ENCODE data around the gene PAQR3.
"Not testable (repeated sequence)": the region's sequence is repeated elsewhere in the genome, so short reads cannot be mapped to it uniquely, and the experiment has no call there.

PAQR3 gene

DNA sequence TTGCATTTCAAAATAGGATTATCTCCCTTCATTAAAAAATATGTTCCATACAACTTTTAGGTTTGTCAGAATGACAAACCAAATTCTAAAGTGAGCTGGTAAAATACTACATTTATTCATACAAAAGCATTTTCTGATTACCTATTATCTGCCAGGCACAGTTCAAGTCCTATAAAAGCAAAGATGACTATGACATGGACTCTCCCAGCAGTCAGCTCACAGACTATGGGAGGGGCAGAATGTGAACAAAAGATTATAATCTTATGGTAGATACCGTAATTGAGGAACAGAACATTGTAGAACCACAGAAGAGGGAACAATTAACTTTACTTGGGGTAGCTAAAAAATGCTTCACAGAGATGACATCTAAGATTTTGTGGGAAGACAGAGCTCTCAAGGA, 12.4 kb downstream of the PAQR3 start:
- no peak for DNase-seq

GRCh38 chr4:78923464-78924312, 15.6 kb downstream of the PAQR3 start:
- no peak for DNase-seq

DNA sequence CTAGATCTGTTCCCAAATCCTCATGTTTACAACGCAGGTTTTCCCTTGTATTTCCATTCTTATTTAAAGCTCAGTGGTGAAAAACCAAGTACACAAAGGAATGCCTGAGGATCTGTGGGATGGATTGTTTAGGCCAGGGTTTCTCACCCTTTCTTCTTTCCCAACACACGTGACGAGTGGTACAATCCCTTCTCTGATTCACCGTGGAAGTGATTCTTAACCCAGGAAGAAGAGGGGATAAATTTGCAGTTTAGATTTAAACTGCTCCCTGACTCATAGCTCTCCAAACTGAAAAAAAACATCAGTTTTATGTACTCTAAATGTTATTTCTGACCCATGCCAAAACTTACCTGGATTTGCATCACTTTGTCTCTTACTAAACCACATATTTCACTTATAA, 17.0 kb downstream of the PAQR3 start:
- no peak for DNase-seq

DNA sequence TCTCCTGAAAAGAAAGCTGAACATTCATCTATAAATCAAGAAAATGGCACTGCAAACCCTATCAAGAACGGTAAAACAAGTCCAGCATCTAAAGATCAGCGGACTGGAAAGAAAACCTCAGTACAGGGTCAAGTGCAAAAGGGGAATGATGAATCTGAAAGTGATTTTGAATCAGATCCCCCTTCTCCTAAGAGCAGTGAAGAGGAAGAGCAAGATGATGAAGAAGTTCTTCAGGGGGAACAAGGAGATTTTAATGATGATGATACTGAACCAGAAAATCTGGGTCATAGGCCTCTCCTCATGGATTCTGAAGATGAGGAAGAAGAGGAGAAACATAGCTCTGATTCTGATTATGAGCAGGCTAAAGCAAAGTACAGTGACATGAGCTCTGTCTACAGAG, 28.6 kb downstream of the PAQR3 start:
- DNase-seq = no peak

GRCh38 chr4:78908974-78909373, 30.3 kb downstream of the PAQR3 start:
- not testable (repeated sequence) for DNase-seq

DNA sequence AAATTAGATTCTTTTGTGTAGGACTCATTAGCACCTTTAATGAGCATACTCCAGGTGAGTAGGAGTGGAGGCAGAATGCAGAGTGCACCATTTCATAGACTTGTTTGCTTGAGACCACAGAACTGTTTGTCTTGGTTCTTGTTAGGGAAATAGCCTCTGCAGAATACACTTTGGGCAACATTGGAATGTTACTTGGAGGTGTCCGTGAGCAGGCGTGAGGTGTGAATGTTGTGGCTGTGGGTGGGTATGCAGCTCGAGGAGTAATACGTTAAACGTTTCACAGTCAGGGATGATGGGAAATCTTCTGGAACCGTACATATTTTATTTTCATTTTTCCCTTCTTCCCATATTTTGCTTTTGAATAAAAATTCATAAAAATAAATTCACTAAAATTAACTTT, 31.6 kb downstream of the PAQR3 start:
- DNase-seq = no peak

DNA sequence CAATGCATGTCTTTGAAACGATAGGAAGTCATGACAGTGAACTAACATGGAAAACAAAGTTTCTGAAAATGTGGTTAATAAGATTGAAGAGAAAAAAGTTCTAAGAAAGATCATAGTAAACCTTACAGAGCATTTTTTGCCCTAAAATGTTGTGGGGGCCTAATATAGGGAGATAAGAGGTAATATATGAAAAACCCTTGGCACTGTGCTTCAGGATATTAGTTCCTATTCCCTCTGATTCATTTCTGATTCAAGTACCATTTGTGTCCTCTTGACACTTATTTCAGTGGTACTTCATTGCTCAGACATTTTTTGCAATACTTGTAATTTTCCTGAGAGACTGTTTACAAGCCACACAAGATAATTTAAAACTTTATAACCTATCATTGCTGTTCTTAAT, 35.1 kb downstream of the PAQR3 start:
- DNase-seq = no peak

DNA sequence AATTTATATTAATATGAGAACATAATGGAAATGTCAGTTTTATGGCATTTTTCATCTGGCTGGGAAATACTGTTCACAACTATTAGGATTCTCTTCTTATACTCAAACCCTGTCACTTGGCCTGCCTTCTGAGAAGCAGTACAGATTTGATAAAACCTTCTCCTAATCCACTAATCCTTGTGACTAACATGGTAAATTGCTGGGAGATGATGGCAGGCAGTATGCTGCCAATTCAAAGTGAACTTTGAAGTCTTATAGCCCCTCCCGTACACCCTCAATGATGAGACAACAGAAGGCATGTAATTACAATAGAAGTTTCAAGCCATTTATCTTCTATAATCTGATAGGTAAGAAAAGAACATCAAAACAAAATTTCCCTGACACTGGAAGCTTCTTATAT, 36.9 kb downstream of the PAQR3 start:
- DNase-seq = no peak

DNA sequence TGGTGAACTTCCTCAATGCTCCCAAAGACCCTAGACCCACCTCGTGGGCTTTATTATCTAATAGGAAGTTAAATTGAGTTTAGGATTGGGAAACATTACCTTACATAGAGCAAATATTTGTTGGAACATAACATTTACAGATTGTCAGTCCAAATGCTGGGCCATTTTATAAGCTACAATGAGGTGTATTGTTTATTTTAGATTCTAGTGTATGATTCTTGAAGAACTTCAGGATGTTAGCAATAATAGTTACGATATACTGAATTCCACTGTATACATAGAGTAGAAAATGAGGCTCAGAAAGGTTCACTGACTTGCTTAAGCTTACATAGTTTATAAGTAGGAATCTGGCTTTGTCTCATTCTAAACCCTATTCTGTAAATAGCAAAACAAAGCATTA, 37.4 kb downstream of the PAQR3 start:
- DNase-seq = no peak

GRCh38 chr4:78899302-78899701, 39.9 kb downstream of the PAQR3 start:
- DNase-seq = no peak

DNA sequence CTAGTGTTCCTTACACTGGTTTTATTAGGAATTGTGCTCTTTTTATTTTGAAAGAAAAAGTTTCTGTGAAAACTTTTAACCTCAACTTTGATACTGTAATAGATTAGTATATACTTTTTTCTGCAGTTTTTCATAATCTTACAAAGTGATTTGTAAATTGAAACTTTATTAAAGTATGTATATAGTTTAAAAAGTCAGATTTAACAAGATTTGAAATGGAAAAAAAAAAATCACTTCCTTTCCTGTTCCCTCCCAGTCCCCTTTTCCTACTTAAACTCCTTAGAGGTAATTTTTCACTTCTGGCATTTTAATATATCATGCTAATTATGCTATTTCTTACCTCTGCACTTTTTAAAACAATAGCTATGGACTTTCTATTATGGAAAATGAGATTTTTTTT, 49.3 kb downstream of the PAQR3 start:
- DNase-seq = no peak

DNA sequence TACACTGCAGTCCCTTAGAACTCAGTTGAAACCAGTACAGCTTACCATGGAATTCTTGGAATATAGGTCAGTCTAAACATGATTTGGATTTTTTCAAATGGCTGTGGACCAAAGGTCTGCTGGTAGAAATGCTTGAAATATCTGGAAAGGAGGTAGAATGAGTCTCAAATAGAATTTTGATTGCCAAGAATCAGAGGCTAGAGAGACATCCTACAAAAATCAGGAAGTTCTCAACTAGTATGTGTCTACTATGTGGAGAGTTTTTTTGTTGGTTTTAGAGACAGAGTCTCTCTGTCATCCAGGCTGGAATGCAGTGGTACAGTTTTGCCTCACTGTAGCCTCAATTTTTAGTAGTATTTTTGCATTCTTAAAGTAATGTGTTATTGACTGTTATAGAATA, 53.6 kb downstream of the PAQR3 start:
- DNase-seq = no peak

DNA sequence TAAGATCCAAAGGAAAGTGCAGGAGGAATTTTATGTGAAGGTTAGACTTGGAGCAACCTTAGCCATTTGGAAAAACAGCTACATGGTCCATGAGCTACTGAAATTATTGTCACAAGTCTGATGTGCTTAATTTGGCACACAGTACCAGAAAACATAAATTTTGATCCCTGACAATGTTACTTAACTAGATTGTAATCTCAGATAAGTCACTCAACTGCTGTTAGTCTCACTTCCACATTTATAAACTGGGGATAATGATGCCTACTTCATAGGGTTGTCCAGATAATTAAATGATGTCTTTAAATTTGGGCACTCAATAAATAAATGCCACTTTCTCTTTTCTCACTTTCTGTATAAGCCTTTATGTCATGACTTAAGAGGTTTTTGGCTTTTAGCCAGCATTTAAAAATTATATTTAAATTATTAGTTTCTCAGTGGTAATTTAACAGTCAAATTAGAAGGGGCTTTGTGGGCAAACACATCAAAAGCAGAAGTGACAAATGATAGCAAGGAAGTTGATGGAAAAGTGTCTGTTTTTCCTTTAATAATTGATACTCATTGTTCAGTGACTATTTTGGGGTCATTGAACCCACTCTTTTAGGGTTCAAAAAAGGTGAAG, 58.3 kb downstream of the PAQR3 start:
- DNase-seq = no peak

DNA sequence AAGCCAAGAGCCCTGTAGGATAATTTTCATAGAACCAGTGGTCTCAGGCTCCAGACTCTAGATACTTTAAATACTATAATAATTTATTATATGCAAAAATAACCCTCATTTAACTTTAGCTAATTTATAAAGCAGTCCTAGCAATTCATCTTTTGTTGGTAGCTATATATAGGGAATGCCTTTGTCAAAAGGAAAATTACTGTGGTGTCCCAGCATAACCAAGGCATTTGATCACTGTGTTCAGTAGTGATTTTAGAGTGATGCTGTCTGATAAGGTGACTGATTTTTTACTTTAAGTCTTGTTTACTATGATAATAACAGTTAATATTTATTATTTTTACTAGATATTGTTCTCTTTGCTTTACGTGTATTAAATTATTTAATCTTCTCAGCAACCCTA, 61.2 kb downstream of the PAQR3 start:
- DNase-seq = no peak

DNA sequence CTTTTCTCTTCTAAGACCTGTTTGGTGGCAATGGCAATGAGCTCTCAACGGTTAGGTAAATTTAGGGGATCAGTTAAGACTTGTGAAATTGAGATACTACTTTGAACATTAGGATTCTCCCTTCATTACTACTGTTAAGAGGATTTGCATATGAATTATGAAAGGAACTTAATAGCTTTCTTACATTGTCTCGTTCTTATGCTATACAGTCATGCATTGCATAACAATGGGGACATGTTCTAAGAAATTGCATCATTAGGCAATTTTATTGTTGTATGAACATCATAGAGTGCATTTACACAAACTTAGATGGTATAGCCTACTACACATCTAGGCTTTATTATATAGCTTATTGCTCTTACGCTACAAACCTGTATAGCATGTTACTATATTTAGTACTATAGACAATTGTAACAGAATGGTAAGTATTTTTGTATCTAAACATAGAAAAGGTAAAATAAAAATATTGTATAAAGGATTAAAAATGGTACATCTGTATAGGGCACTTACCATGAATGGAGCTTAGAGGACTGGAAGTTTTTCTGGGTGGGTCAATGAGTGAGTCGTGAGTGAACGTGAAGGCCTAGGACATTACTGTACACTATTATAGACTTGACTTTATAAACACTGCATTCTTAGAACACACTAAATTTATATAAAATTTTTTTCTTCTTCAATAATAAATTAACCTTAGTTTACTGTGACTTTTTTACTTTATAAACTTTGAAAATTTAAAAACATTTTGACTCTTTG, 62.5 kb downstream of the PAQR3 start:
- no peak for DNase-seq

GRCh38 chr4:78870056-78870455, 69.2 kb downstream of the PAQR3 start:
- DNase-seq = no peak

DNA sequence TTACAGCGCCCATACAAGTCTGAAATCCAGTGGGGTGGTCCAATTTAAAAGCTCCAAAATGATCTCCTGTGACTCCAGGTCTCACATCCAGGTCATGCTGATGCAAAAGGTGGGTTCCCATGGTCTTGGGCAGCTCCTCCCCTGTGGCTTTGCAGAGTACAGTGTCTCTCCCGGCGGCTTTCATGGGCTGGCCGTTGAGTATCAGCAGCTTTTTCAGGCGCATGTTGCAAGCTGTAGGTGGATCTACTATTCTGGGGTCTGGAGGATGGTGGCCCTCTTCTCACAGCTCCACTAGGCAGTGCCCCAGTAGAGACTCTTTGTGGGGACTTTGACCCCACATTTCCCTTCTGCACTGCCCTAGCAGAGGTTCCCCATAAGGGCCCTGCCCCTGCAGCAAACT, 70.5 kb downstream of the PAQR3 start:
- not testable (repeated sequence) for DNase-seq

- no peak for DNase-seq
Measured at GRCh38 chr4:78865451-78865850, 73.8 kb downstream of the PAQR3 start.

- peak; percentile 65 for DNase-seq
Measured at GRCh38 chr4:78864405-78865024, 74.7 kb downstream of the PAQR3 start.

DNA sequence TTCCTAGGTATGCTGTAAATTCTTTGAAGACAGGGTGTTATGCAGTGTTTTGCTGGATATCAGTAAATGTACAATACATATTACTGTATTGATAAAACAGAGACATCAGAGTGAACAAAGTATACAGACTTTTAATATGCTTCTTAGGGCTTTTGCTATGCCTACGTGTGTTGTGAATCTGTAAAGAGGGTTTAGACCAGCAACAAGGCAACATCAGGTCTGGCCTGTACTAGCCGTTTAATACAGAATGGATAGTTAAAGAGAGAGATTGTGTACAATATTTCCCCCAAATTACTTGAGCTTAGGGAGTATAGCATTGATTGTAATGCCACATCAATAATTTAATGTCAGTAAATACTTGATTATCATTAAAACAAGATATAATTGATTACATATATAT, 75.2 kb downstream of the PAQR3 start:
- no peak for DNase-seq

- no peak for DNase-seq
Measured at GRCh38 chr4:78863254-78863869, 75.9 kb downstream of the PAQR3 start.

DNA sequence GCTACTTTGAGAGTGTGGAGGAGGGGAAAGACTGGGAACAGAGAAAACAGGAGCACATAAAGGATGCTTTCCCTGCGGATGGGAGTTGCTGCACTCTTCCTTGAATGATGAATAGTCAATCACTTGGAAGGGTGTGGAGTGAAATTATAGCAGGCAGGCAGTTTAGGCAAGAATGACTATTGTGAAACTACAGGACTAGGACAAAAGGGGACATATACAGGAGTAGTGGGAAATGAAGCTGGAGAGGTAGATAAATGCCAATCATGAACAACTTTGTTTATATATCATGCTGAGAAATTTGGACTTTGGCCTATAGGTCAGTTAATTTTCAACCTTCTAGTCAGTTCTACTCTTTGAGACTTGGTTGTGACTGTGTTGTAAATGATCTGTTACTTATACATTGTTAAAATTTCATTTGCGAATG, 76.9 kb downstream of the PAQR3 start:
- DNase-seq = no peak

Data from NCI-H774 (cell line).